Left colon (tissue), 2 donors: ENCODE measurements around the gene OR11H7. TPM values are rescaled to one million over a fixed set of nuclear protein-coding genes. Genes with fewer than 3 reads are reported as not detected.
"Not testable (repeated sequence)": the region's sequence is repeated elsewhere in the genome, so short reads cannot be mapped to it uniquely, and the experiment has no call there.

Experiments
- ATAC-seq: fragments of 200-7000 bp; cut with Tn5 transposase; one replicate; pipeline ENCODE4 v1.9.1; 2020; ENCODE audit warnings: mild to moderate bottlenecking, moderate library complexity
- DNase-seq, 2 donors: peaks; one replicate each; pipeline ENCODE4 v3.0.0-alpha.2; 2020
- intact Hi-C, 2 donors: fragments of 100-400 bp; cut with DNase I in 1 of 2; cut with micrococcal nuclease in 1 of 2; formaldehyde crosslinking; loops; one replicate each; pipeline versions ENCODE4 v1.11.2 to v1.14.0; 2022; cut with DNase I, micrococcal nuclease
- long read RNA-seq: library from polyadenylated mRNA; unstranded; transcript quantifications from one replicate; pipeline ENCODE4 v2.0.0, GENCODE V29; 2021
- total RNA-seq, 2 donors: library from RNA; stranded (reverse); fragmentation: NEBNext Ultra II Directional; extraction: Animal tissue kit (Norgen Biotek cat#: 25700); gene quantifications; one replicate each; pipeline ENCODE4 v1.2.1, GENCODE V29; 2021
- donor health status: DM: no; HTN: no; CAD: no.
- donor health status: DM: yes; HTN: yes; CAD: no.

The OR11H7 gene
- not detected for total RNA-seq
- long read RNA-seq = 0 reads

- intact Hi-C loops = no loop called here
- ATAC-seq (no peak), DNase-seq (no peak)
Measured at GRCh38 chr14:20228681-20229080, at the start of gene OR11H7. Gene OR11H7, plus strand, starts transcription at chr14:20228981.

- intact Hi-C loops = no loop called here
- DNase-seq (peak in 1 of 2 donors; percentile 28), ATAC-seq (no peak)
Measured at GRCh38 chr14:20179218-20179617, 49.6 kb upstream of the OR11H7 start.

GRCh38 chr14:20179880-20180279 is 48.9 kb upstream of the OR11H7 start:
- DNase-seq (no peak), ATAC-seq (no peak)
- intact Hi-C loops = no loop called here

- intact Hi-C loops = no loop called here
Measured at GRCh38 chr14:20180486-20180885, 48.3 kb upstream of the OR11H7 start.

GRCh38 chr14:20184181-20184580 is 44.6 kb upstream of the OR11H7 start:
- intact Hi-C loops = no loop called here

More at GRCh38 chr14:20180486-20180885, 48.3 kb upstream of the OR11H7 start:
- ATAC-seq (no peak), DNase-seq (no peak)

GRCh38 chr14:20190596-20190995 is 38.2 kb upstream of the OR11H7 start, which contains the start of gene OR11G2:
Gene OR11G2, plus strand, starts transcription at chr14:20190896. Its CDS starts 6,542 bp downstream, at chr14:20197438.
- ATAC-seq = no peak
- intact Hi-C loops = no loop called here
- DNase-seq = no peak

More at GRCh38 chr14:20184181-20184580, 44.6 kb upstream of the OR11H7 start:
- ATAC-seq (no peak), DNase-seq (no peak)

GRCh38 chr14:20191396-20191795 is 37.4 kb upstream of the OR11H7 start:
- ATAC-seq (no peak), DNase-seq (no peak)
- intact Hi-C loops = no loop called here

- intact Hi-C loops = no loop called here
- no peak for ATAC-seq
- no peak for DNase-seq
Measured at GRCh38 chr14:20194101-20194500, 34.7 kb upstream of the OR11H7 start.

- DNase-seq, intact Hi-C loops, ATAC-seq: not testable (repeated sequence)
Measured at GRCh38 chr14:20195170-20195569, 33.6 kb upstream of the OR11H7 start.

- intact Hi-C loops = no loop called here
- DNase-seq (no peak), ATAC-seq (no peak)
Measured at GRCh38 chr14:20195911-20196310, 32.9 kb upstream of the OR11H7 start.

GRCh38 chr14:20197459-20197858 is 31.3 kb upstream of the OR11H7 start:
- DNase-seq = no peak
- intact Hi-C loops = no loop called here
- ATAC-seq = no peak

- intact Hi-C loops = no loop called here
- no peak for DNase-seq
- no peak for ATAC-seq
Measured at GRCh38 chr14:20198991-20199390, 29.8 kb upstream of the OR11H7 start.

GRCh38 chr14:20204721-20205120 is 24.1 kb upstream of the OR11H7 start:
- no peak for ATAC-seq
- intact Hi-C loops = no loop called here
- DNase-seq = no peak

GRCh38 chr14:20209595-20209994 is 19.2 kb upstream of the OR11H7 start:
- ATAC-seq (no peak), DNase-seq (no peak)
- intact Hi-C loops = no loop called here

GRCh38 chr14:20212406-20212805 is 16.4 kb upstream of the OR11H7 start:
- ATAC-seq, DNase-seq, intact Hi-C loops: not testable (repeated sequence)

GRCh38 chr14:20215196-20215595 is 13.6 kb upstream of the OR11H7 start:
- ATAC-seq = no peak
- DNase-seq = no peak
- intact Hi-C loops = no loop called here

- intact Hi-C loops = no loop called here
- ATAC-seq = no peak
- DNase-seq = no peak
Measured at GRCh38 chr14:20219033-20219432, 9.7 kb upstream of the OR11H7 start.

GRCh38 chr14:20223410-20223809 is 5.4 kb upstream of the OR11H7 start, which contains the start of gene OR11H6:
Gene OR11H6, plus strand, starts transcription at chr14:20223710. Its CDS starts 0 bp downstream, at chr14:20223710.
- intact Hi-C loops = no loop called here
- no peak for DNase-seq
- ATAC-seq = no peak

GRCh38 chr14:20235415-20235814 is 6.6 kb downstream of the OR11H7 start:
- intact Hi-C loops, DNase-seq, ATAC-seq: not testable (repeated sequence)

- intact Hi-C loops = no loop called here
- ATAC-seq = no peak
Measured at GRCh38 chr14:20247646-20248246, 19.0 kb downstream of the OR11H7 start.

GRCh38 chr14:20262642-20263128 is 33.9 kb downstream of the OR11H7 start:
- no peak for ATAC-seq
- intact Hi-C loops = no loop called here
- no peak for DNase-seq

More at GRCh38 chr14:20247646-20248246, 19.0 kb downstream of the OR11H7 start:
- DNase-seq = no peak
